Vagina (tissue), 2 donors: ENCODE data around the gene SEL1L.

Experiments used
- POLR2A ChIP-seq, 2 donors: fragments of 450-650 bp; IDR thresholded peaks; one replicate each; pipeline ENCODE4 v1.6.1; 2017; ENCODE audit warnings: antibody characterized with exemption in 2 of 2, mild to moderate bottlenecking in 2 of 2, moderate library complexity in 2 of 2
- POLR2AphosphoS5 ChIP-seq, 2 donors: sonication (generic); formaldehyde crosslinking; IDR thresholded peaks; one replicate each; pipeline ENCODE4 v1.9.0; 2017; ENCODE audit warnings: antibody characterized with exemption in 2 of 2, mild to moderate bottlenecking in 2 of 2, low read depth in 1 of 2; ENCODE audit not compliant: insufficient read depth in 1 of 2
- TF ChIP-seq, protein P1 (sequence below), 3 experiments: fragments of 450-650 bp in 2 of 3; fragments of 200-600 bp in 1 of 3; sonication (generic) in 1 of 3; IDR thresholded peaks; one replicate each; pipeline ENCODE4 v1.5.1; 2017 to 2019; ENCODE audit warnings: antibody characterized with exemption in 3 of 3, mild to moderate bottlenecking in 2 of 3, moderate library complexity in 2 of 3

GRCh38 chr14:81517798-81518398 lies 15.8 kb downstream of the SEL1L start:
- TF ChIP-seq, protein P1, sequence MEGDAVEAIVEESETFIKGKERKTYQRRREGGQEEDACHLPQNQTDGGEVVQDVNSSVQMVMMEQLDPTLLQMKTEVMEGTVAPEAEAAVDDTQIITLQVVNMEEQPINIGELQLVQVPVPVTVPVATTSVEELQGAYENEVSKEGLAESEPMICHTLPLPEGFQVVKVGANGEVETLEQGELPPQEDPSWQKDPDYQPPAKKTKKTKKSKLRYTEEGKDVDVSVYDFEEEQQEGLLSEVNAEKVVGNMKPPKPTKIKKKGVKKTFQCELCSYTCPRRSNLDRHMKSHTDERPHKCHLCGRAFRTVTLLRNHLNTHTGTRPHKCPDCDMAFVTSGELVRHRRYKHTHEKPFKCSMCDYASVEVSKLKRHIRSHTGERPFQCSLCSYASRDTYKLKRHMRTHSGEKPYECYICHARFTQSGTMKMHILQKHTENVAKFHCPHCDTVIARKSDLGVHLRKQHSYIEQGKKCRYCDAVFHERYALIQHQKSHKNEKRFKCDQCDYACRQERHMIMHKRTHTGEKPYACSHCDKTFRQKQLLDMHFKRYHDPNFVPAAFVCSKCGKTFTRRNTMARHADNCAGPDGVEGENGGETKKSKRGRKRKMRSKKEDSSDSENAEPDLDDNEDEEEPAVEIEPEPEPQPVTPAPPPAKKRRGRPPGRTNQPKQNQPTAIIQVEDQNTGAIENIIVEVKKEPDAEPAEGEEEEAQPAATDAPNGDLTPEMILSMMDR (IDR thresholded peaks at IDR 0.05) = no peak
- TF ChIP-seq POLR2A (IDR thresholded peaks at IDR 0.05) (no peak), POLR2AphosphoS5 (IDR thresholded peaks at IDR 0.05; ENCODE audit: insufficient read depth in 1 of 2, low read depth in 1 of 2) (no peak)
